ENCODE data around the gene TEX50.
"Not testable (repeated sequence)": the region's sequence is repeated elsewhere in the genome, so short reads cannot be mapped to it uniquely, and the experiment has no call there.

Gene TEX50

GRCh38 chr1:173669491-173669941 is 34.4 kb downstream of the TEX50 start, which contains the start of gene ANKRD45:
Gene ANKRD45 (minus strand): TSS chr1:173669851. CDS start chr1:173659418, 10,433 bp downstream.
- no peaks in the 10 kb centered on the region for H3K9me3 ChIP-seq (replicated peaks; ENCODE audit: low read length)
- H3K4me2 ChIP-seq (ENCODE audit: low read length): peak within 1 kb of the TSS; percentile 93
- H3K36me3 ChIP-seq (ENCODE audit: insufficient read depth, low read length): no peaks in the 10 kb centered on the region
- peaks cover 4% of the 10 kb centered on the region for H3K4me1 ChIP-seq (ENCODE audit: control insufficient read depth, insufficient read depth, low read length)
- no peaks in the 10 kb centered on the region for H3K27me3 ChIP-seq (ENCODE audit: control insufficient read depth, insufficient read depth, low read length)
- H3K9ac ChIP-seq (ENCODE audit: low read depth, low read length): peak within 1 kb of the TSS; percentile 20
- H3K4me3 ChIP-seq (ENCODE audit: low read length): peak within 1 kb of the TSS; percentile 70

GRCh38 chr1:173674496-173674895 is 39.4 kb downstream of the TEX50 start:
- H3K27me3 ChIP-seq (ENCODE audit: control insufficient read depth, insufficient read depth, low read length); H3K4me2 ChIP-seq (ENCODE audit: low read length); H3K9ac ChIP-seq (ENCODE audit: low read depth, low read length); H3K4me1 ChIP-seq (ENCODE audit: control insufficient read depth, insufficient read depth, low read length); H3K4me3 ChIP-seq (ENCODE audit: low read length); H3K36me3 ChIP-seq (ENCODE audit: insufficient read depth, low read length); H3K9me3 ChIP-seq (replicated peaks; ENCODE audit: low read length): not testable (repeated sequence)

- not testable (repeated sequence) for H3K36me3 ChIP-seq (ENCODE audit: insufficient read depth, low read length); H3K9me3 ChIP-seq (replicated peaks; ENCODE audit: low read length); H3K4me2 ChIP-seq (ENCODE audit: low read length); H3K27me3 ChIP-seq (ENCODE audit: control insufficient read depth, insufficient read depth, low read length); H3K4me1 ChIP-seq (ENCODE audit: control insufficient read depth, insufficient read depth, low read length); H3K9ac ChIP-seq (ENCODE audit: low read depth, low read length); H3K4me3 ChIP-seq (ENCODE audit: low read length)
Observed at GRCh38 chr1:173680152-173680551, 45.0 kb downstream of the TEX50 start.

GRCh38 chr1:173682184-173682583 is 47.0 kb downstream of the TEX50 start:
- Histone ChIP-seq H3K36me3 (ENCODE audit: insufficient read depth, low read length) (no peaks in the 10 kb centered on the region), H3K9me3 (replicated peaks; ENCODE audit: low read length) (no peaks in the 10 kb centered on the region), H3K9ac (ENCODE audit: low read depth, low read length) (no peak overlapping the region), H3K27me3 (ENCODE audit: control insufficient read depth, insufficient read depth, low read length) (no peaks in the 10 kb centered on the region), H3K4me1 (ENCODE audit: control insufficient read depth, insufficient read depth, low read length) (no peaks in the 10 kb centered on the region), H3K4me2 (ENCODE audit: low read length) (no peak overlapping the region), H3K4me3 (ENCODE audit: low read length) (no peak overlapping the region)

- H3K9ac ChIP-seq (ENCODE audit: low read depth, low read length); H3K36me3 ChIP-seq (ENCODE audit: insufficient read depth, low read length); H3K4me3 ChIP-seq (ENCODE audit: low read length); H3K4me2 ChIP-seq (ENCODE audit: low read length); H3K4me1 ChIP-seq (ENCODE audit: control insufficient read depth, insufficient read depth, low read length); H3K9me3 ChIP-seq (replicated peaks; ENCODE audit: low read length); H3K27me3 ChIP-seq (ENCODE audit: control insufficient read depth, insufficient read depth, low read length): not testable (repeated sequence)
Observed at GRCh38 chr1:173683838-173684237, 48.7 kb downstream of the TEX50 start.

GRCh38 chr1:173685121-173685520 is 50.0 kb downstream of the TEX50 start:
- H3K4me1 ChIP-seq (ENCODE audit: control insufficient read depth, insufficient read depth, low read length); H3K4me3 ChIP-seq (ENCODE audit: low read length); H3K4me2 ChIP-seq (ENCODE audit: low read length); H3K9me3 ChIP-seq (replicated peaks; ENCODE audit: low read length); H3K36me3 ChIP-seq (ENCODE audit: insufficient read depth, low read length); H3K9ac ChIP-seq (ENCODE audit: low read depth, low read length); H3K27me3 ChIP-seq (ENCODE audit: control insufficient read depth, insufficient read depth, low read length): not testable (repeated sequence)
